HG03469 (cell line): ENCODE measurements around the gene SLC7A7.
"Not testable (repeated sequence)": the region's sequence is repeated elsewhere in the genome, so short reads cannot be mapped to it uniquely, and the experiment has no call there.

ENCODE experiments used
- ATAC-seq: cut with Tn5 transposase; IDR thresholded peaks from one replicate; pipeline ENCODE4 v1.9.1; 2021; ENCODE audit warnings: mild to moderate bottlenecking, moderate library complexity, moderate number of reproducible peaks; ENCODE audit not compliant: unreplicated experiment

Gene SLC7A7

DNA sequence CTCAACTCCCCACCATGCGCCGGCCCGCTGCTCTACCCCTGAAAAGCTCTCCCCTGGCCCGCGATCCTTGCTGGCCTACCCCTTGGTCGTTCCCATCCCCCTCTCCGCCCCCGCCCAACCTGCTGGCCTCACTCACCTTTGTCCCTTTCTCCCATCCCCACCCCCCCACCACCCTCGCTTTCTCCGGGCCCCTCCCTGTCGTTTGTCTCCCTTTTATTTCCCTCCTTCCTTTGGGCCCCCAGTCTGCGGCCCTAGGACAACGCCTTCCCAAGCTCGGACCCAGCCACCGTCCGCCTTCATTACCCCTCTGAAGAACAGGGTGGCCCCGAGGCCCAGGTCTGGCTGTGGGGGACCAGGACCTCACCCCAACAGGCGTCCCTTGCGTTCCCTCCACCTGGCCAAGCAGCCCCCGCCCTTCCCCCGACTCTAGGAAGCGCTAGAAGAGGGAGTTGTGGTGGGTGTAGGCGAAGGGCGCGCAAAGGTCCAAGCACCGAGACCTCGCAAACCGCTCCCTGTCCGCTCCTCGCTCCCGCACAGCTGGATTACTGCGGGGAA, 6.9 kb upstream of the SLC7A7 start:
- no peak for ATAC-seq

DNA sequence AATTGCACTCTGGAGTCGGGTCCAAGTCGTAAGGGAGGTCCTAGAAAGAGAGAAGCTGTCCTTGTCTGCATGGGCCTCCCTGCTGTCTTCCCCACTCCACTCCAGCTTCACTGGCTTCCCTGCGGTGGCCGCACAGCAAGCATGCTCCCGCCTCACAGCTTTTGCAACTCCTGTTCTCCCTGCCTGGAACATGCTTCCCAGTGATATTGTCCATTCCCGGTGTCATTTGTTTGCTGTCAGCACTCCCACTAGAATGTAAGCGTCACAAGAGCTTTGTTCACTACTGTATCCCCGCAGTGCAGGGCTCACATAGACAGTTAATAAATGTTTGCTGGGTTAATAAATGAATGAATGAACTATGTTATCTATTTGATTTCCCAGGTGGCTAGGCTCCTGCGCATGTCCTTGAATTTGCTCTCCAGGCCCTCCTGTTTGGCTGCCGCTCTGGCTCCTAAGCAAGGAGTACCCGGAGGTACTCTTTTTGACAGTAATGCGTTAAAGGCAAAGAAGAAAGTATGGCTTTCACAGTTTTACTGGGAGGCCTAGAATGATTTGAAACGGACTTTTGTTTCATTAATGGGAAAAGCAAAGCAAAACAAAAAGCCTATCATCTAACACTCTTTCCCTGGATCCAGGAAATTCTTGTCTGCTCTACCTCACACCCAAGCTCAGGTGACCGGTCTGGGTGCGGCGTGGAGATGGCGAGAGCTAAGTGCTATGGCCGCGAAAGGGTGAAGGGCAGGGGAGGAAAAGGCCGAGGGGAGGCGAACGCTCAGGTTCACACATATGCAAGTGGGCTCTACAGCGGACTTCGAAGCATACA, 6.2 kb upstream of the SLC7A7 start:
- ATAC-seq = no peak

DNA sequence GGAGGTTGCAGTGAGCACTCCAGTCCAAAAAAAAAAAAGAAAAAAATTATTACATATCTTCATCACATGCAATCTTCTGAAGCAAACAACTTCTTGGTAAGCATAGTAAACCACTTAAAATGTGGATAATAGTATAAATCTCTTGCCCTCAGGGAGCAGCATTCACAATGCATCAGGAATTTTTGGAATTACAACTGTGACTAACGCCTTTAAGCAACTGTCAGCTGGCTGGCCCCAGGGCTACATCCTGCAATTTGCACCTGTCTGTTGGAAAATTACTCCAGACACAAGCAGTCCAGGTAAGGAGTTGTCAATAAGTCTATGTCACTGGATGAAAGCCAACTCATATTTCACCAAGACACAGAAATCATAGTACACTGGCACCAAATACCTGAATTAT, 5.5 kb upstream of the SLC7A7 start:
- ATAC-seq = no peak

DNA sequence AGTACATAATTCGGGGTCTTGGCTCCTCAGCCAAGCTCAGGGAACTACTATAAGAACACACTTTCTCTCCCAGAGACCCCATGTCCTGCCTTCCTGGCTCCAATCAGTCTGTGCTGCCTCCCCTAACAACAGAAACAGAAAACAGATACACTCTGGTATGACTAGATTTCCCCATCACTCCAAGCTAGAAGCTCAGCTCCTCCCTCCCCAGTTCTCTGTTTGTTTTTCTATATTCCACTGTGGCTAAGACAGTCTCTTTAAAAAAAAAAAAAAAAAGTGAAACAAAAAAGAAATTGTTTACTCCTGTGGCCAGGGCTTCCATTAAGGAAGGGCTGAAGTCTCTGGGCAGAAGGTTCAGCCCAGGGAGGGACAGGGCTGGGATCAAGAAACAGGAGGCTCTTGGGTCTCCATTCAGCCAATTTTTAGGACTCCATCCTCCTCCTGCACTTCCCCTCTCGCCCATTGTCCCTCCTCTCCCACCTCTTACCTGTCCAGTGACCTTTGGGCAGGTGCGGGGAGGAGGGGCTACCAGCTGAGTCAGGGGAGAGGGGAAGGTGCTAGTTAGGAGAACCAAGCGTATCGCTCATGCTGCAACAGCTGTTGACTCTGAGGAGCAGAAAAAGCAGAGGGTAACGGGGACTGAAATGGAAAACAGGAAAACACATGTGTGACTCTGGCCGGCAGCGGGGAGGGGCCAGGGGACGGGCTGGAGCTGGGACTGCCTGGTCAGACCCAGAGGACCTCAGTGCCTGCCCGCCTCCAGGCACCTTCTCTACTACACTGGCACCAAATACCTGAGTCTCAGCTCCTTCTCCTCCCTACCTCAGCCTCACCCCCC, 4.1 kb upstream of the SLC7A7 start:
- ATAC-seq = no peak

DNA sequence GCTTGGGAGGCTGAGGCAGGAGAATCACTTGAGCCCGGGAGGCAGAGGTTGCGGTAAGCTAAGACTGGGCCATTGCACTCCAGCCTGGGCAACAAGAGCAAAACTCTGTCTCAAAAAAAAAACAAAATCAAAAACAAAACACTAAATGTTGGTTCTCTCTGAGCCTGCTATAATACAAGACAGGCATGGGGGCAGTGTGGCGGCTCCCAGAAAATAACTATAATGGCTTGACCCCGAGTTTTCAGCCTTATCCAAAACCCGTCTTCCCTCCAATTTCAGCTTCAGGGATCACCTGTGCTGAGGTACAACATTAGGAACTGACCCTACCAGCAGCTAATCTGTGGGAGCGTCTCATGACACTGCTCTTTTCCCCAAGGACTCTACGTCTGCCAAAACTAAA, 862 bp downstream of the SLC7A7 start:
- ATAC-seq = no peak

DNA sequence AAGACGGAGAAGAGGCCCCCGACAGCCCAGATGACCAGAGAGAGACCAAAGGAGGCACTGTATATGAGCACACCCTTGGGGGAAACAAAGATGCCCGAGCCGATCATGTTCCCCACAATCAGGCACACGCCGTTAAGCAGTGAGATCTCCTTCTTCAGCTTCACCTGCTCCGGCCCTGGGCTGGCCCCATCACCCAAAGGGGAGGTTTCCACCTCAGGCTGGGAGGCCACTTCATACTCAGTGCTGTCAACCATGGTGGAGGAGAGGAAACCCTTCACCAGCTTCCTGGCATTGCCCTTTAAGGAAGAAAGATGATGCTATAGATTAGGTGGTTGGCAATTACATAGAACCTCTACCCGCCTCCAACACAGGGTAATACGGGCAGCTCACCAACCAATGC, 2.1 kb downstream of the SLC7A7 start:
- no peak for ATAC-seq

DNA sequence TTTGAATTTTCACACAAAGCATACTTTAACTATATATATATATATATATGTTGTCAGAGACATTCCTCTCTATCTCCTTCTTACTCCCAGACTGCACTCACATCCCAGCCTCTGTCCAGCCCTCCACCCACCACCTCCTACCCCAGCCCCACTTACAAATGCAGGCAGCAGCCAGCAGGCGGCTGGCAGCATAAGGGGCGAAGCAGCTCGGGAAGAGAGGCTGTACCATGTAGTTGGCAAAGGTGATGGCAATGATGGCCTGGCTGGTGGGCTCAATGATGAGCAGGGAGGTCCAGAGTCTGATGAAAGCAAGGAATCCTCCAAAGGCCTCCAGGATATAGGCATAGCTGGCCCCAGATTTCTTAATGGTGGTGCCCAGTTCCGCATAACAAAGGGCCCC, 2.5 kb downstream of the SLC7A7 start:
- ATAC-seq = no peak

DNA sequence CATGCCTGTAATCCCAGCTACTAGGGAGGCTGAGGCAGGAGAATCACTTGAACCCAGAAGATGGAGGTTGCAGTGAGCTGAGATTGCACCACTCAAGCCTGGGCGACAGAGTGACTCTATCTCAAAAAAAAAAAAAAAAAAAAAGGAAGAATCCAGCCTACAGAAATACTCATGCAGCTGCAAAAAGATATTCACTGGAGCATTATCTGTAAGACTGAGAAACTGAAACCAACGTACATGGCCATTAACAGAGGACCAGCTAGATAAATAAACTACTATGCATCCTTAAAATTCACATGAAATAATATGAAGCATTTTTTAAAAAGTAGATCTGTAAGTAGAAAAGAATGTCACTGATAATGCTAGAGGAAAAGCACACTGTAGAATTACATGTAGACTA, 3.5 kb downstream of the SLC7A7 start:
- ATAC-seq = no peak

DNA sequence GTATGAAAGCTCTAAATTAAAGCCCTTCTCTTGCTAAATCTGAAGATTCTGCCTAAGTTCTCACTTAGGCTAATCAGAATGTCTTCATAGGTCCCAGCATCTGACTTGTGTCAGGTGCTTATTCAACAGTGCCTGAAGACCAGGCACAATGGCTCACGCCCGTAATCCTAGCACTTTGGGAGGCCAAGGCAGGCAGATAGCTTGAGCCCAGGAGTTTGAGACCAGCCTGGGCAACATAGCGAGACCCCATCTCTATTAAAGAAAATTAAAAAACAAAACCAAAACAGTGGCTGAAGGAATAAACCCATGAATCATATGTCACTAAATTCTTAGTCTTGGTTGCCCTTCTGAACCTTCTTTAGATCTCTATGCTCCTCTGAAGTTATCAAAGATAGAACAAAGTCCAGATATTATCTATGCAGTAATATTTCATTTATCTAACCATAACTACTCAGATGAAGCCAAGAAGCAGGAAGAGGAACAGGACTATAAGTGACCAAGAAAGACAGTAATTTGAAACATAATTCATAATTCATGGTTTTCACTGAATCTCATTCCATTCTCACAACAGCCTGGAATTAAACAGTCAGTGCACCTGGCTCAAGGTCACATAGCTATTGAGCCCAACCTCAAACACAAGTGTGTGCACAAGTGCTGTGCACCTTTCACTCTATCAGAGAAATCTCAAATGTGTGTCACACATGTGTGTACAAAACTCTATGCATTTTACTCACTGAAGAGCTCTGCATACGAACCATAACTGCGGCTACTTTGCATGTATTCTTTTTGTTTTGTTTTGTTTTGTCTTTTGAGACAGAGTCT, 6.6 kb downstream of the SLC7A7 start:
- no peak for ATAC-seq

DNA sequence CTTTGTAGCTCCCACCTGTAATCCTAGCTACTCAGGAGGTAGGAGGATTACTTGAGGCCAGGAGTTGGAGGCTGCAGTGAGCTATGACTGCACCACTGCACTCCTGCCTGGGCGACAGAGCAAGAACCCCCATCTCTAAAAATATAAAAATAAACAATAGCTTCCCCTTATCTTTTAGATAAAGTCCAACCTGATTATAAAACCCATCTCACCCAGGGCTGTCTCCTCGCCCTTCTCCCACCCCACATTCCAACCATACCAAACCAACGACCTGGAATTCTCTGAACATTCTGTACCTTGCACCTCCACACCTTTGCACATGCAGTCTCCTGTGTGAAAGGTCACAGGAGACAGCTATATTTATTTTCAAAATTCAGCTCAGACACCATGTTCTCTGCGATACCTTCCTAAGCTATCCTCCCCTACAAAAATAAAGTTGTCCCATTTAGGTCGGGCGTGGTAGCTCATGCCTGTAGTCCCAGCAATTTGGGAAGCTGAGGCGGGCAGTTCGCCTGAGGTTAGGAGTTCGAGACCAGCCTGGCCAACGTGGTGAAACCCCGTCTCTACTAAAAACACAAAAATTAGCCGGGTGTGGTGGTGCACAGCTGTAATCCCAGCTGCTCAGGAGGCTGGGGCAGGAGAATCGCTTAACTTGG, 7.7 kb downstream of the SLC7A7 start:
- no peak for ATAC-seq

DNA sequence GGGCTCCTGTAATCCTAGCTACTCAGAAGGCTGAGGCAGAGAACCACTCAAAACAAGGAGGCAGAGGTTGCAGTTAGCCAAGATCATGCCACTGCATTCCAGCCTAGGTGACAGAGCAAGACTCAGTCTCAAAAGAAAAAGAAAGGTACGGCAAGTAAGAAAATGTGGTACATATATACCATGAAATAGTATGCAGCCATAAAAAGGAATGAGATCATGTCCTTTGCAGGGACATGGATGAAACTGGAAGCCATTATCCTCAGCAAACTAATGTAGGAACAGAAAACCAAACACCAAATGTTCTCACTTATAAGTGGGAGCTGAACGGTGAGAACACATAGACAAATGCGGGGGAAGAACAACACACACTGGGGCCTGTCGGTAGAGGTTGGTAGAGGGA, 10.0 kb downstream of the SLC7A7 start:
- not testable (repeated sequence) for ATAC-seq

DNA sequence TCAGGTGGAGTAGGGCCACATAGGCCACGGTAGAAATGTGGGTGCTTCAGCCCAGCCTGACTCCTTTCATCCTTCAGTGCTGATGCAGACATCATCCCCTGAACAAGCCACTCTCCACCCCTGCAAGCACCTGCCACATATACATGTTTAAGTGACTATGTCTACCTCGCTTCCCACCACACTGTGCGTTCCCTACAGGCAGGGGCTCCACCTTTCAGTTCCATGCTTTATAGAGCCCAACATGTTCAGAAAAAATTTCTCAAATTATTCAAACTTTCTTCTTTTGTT, 11.6 kb downstream of the SLC7A7 start:
- ATAC-seq = peak; percentile 38

DNA sequence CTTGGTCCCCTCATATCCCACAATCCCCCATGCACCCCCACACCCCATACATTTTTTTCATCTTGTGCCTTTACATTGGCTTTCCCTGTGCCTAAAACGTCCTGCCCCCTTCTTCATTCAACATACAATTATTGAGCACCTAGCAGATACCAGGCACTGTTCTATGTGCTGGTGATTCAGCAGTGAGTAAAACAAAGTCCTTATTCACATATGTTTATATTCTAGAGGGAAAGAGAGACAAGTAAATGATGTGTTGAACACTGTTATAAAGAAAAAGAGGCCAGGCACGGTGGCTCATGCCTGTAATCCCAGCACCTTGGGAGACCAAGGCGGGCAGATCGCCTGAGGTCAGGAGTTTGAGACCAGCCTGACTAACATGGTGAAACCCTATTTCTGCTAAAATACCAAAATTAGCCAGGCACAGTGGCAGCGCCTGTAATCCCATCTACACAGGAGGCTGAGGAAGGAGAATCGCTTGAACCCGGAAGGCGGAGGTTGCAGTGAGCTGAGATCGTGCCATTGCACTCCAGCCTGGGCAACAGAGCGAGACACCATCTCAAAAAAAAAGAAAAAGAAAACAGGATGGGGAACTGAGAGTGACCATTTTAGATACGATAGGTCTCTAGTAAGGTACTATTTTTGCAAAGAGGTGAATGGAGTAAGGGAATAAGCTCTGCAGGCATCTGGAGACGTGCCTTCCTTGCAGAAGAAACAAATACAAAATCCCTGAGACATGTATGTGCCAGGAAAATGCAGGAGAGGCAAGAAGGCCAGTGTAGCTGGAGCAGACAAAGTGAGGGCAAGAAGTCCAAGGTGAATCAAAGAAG, 12.2 kb downstream of the SLC7A7 start:
- ATAC-seq = peak; percentile 30

DNA sequence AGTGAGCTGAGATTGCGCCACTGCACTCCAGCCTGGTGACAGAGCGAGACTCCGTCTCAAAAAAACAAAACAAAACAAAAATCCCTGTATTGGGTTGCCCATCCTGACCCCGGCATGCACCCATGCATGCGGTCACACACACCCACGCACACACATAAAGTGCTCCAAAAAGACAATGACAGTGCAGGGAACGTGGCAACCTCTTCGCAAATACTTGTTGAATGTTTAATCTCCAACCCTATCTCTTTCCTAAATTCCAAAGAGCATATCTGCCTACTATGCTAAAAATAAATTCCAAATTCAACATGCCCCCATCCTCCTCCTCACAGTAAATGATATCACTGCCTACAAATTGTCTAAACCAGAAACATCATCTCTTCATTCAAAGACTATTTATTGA, 13.5 kb downstream of the SLC7A7 start:
- ATAC-seq = no peak

DNA sequence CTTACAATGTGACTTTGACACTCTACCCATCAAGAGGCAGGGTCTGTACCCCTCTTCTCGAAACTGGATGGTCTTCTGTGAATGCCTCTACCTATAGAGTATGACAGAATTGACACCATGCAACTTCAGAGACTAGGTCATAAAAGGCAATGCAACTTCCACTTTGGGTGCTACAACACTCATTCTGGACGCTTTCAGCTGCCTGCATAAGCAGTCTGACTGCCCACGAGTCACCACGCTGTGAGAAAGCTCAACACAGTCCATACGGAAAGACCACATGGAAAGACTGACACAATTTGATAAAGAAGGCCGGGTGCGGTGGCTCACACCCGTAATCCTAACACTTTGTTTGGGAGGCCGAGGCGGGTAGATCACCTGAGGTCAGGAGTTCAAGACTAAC, 14.9 kb downstream of the SLC7A7 start:
- ATAC-seq = no peak

DNA sequence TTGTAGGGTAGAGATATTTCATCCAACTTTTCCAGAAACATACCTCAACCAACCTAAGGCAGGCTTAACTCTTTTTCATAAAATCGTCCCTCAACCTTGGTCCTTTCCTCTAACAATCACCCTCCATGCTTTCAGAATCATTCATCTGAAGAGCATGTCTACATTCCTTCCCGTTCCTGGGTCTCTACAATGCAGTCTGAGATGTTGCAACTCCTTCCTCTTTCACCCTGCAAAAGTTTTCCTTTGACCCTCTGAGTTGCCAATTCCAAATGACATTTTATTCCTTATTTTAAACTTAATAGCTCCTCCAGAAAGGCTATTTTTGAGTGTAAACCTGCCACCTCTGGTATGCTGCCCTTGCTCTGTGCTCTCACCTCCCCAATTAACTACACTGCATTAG, 16.7 kb downstream of the SLC7A7 start:
- no peak for ATAC-seq

DNA sequence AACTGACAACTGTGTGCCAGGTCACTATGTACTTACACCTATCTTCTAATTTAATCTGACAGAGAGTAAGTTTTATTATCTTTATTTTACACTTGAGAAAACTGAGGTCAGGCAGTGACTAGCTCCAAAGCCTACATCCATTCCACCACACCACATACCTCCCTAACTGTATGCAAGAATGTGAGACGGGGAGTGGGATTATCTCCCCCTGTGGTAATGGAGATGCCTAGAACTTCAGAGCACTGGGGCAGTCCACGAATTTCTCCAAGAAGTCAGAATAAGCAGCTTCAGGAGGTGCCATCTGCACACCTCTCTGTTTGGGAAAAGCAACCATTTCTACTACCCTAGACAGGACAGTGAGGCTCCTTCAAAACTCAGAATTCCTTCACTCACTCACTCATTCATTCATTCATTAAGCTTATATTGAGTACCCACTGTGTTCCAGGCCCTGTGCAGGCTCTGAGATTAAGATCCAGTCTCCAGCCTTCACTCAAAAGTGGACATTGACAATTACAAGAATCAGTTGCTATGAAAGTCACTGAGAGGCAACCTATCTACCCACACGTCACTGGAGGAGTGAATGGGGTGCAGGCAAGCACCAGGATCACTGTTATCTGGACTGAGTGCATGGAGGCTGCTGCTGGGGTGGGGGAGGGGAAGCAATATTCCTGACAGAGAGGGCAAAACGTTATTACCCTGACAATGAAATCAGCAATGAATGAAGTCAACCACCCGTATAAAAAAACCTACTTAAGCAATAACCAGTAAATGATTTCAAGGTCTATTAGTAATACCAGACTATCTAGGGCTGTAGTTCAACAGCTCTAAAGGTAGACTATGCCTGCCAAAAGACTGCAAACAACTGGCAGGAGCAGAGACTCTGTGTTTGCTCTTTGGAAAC, 18.0 kb downstream of the SLC7A7 start:
- ATAC-seq = no peak

DNA sequence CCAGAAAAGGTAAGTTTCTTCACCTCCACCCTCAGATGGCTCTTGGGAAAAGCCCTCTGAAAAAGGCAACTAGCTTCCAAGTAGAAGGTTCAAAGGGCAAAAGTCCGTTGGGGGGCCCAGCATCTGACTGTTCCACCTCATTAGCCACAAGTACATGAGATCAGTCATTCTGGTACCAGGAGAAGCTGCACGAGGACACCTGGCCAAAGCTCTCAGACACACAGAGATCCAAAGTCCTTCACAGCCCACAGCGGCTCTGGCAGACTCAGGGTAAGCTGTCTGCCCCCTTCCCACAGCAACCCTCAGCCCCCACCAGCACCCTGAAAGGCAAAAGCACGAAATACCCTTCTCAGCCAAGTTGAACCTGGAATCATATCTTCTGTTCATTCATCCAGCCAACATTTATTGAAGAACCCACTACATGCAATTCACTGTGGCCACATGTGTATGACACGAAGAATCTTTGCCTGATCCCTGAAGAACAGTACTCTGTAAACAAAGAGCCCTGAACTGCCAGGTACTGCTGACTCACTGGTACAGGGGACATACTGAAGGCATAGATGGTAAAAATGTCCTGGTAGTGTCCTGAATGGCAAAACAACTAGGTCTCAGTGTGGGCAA, 19.0 kb downstream of the SLC7A7 start:
- ATAC-seq = no peak
